Measurements from ENCODE around the gene BLTP3B. TPM values are rescaled to one million over a fixed set of nuclear protein-coding genes. Genes with fewer than 3 reads are reported as not detected.

BLTP3B gene
- total RNA-seq, 2 donors from 2014 or later = 4.0 to 8.6 TPM

DNA sequence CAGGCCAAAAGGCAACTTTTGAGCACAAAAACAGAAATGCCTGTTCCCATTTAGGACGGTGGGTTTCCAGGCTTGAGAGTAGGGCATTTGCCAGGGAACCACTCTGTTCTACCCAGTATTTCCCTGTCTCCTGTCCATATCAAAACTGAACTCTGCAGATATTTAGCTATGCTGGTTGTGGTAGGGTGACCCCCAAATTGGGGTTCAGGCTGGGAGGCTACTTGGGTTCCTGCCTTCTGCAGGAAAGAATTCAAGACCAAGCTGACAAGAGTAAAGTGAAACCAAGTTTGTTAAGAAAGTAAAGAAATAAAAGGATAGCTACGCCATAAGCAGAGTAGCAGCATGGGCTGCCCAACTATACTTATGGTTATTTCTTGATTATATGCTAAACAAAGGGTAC lies 3.6 kb upstream of the BLTP3B start:
- no peak for TF ChIP-seq POLR2A (IDR thresholded peaks at IDR 0.05)
- WGBS, 2 donors = 88 to 100% methylated on average over 2 of the region's 2 CpGs
- Histone ChIP-seq H3K4me1 (peaks cover 14% of the 10 kb centered on the region), H3K27me3 (no peaks in the 10 kb centered on the region), H3K9me3 (no peaks in the 10 kb centered on the region), H3K27ac (no peak overlapping the region), H3K36me3 (replicated peaks in 1 of 2; ENCODE audit: insufficient read depth in 1 of 2, low read depth in 2 of 2) (no peaks in the 10 kb centered on the region), H3K4me3 (no peak overlapping the region)
- no peak for DNase-seq
- intact Hi-C loops (cut with DNase I) = no loop called here
- ATAC-seq = no peak

- no peaks in the 10 kb centered on the region for H3K27me3 ChIP-seq
- intact Hi-C loops (cut with DNase I) = no loop called here
- no peak for TF ChIP-seq CTCF (IDR thresholded peaks at IDR 0.05)
- no peak for TF ChIP-seq POLR2A (IDR thresholded peaks at IDR 0.05)
- 90 to 91% methylated on average over 7 of the region's 7 CpGs for WGBS, 2 donors
- no peak overlapping the region for H3K27ac ChIP-seq
- H3K4me1 ChIP-seq = peaks cover 14% of the 10 kb centered on the region
- no peaks in the 10 kb centered on the region for H3K36me3 ChIP-seq (replicated peaks in 1 of 2; ENCODE audit: insufficient read depth in 1 of 2, low read depth in 2 of 2)
- DNase-seq (no peak), ATAC-seq (no peak)
- H3K9me3 ChIP-seq = no peaks in the 10 kb centered on the region
- H3K4me3 ChIP-seq = no peak overlapping the region
Measured at GRCh38 chr12:100145643-100146042, 3.0 kb upstream of the BLTP3B start.

GRCh38 chr12:100141998-100142850 lies 450 bp downstream of the BLTP3B start:
- H3K9me3 ChIP-seq = no peaks in the 10 kb centered on the region
- ATAC-seq (peak; percentile 62), DNase-seq (peak; percentile 47 to 59 (median 54))
- H3K27me3 ChIP-seq = no peaks in the 10 kb centered on the region
- H3K36me3 ChIP-seq (replicated peaks in 1 of 2; ENCODE audit: insufficient read depth in 1 of 2, low read depth in 2 of 2) = no peaks in the 10 kb centered on the region
- peak overlapping the region; percentile 80 to 95 (median 84) for H3K27ac ChIP-seq
- TF ChIP-seq CTCF (IDR thresholded peaks at IDR 0.05) (no peak), POLR2A (IDR thresholded peaks at IDR 0.05) (peak; percentile 52 to 82 (median 77))
- peak overlapping the region; percentile 42 to 94 for H3K4me3 ChIP-seq
- 0 to 1% methylated on average over 17 to 77 of the region's 86 CpGs for WGBS, 2 donors
- H3K4me1 ChIP-seq = peaks cover 14% of the 10 kb centered on the region
- intact Hi-C loops (cut with DNase I) = no loop called here

DNA sequence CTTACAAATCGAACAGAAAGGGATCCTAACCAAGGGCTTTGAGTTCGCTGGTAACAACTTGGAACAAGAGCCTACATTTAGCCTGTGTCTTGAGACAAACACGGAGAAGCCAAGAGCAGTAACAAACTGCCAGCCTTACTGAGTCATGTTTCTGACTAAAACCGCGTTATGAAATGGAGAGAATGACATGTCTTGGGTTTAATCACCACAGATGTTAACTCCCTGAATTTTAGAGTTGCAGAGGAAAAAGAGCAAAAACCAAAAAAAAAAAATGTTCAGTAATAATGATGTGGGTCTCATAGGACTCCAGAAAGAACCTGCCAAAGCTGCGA lies 1.0 kb downstream of the BLTP3B start:
- DNase-seq (peak in 1 of 4 donors; percentile 26), ATAC-seq (no peak)
- H3K9me3 ChIP-seq = no peaks in the 10 kb centered on the region
- intact Hi-C loops (cut with DNase I) = no loop called here
- no peaks in the 10 kb centered on the region for H3K27me3 ChIP-seq
- H3K27ac ChIP-seq = peak overlapping the region in 3 of 4 donors; percentile 82 to 95 (median 87)
- H3K4me1 ChIP-seq = peaks cover 14% of the 10 kb centered on the region
- H3K36me3 ChIP-seq (replicated peaks in 1 of 2; ENCODE audit: insufficient read depth in 1 of 2, low read depth in 2 of 2) = no peaks in the 10 kb centered on the region
- WGBS, 2 donors = 14 to 17% methylated on average over 6 of the region's 6 CpGs
- TF ChIP-seq POLR2A (IDR thresholded peaks at IDR 0.05) (no peak), CTCF (IDR thresholded peaks at IDR 0.05) (no peak)
- peak overlapping the region; percentile 42 to 94 for H3K4me3 ChIP-seq

- no peak overlapping the region for H3K4me3 ChIP-seq
- peaks cover 14% of the 10 kb centered on the region for H3K4me1 ChIP-seq
- ATAC-seq = no peak
- intact Hi-C loops (cut with DNase I) = no loop called here
- no peaks in the 10 kb centered on the region for H3K9me3 ChIP-seq
- 63 to 87% methylated on average over 5 of the region's 5 CpGs for WGBS, 2 donors
- no peak for DNase-seq
- no peaks in the 10 kb centered on the region for H3K36me3 ChIP-seq (replicated peaks in 1 of 2; ENCODE audit: insufficient read depth in 1 of 2, low read depth in 2 of 2)
- no peak for TF ChIP-seq POLR2A (IDR thresholded peaks at IDR 0.05)
- TF ChIP-seq CTCF (IDR thresholded peaks at IDR 0.05) = no peak
- no peaks in the 10 kb centered on the region for H3K27me3 ChIP-seq
- no peak overlapping the region for H3K27ac ChIP-seq
Measured at GRCh38 chr12:100138803-100139098, 3.9 kb downstream of the BLTP3B start.

Measured in body of pancreas (tissue), 4 donors.